Measurements from ENCODE around the gene B3GNT9.

B3GNT9 gene

DNA sequence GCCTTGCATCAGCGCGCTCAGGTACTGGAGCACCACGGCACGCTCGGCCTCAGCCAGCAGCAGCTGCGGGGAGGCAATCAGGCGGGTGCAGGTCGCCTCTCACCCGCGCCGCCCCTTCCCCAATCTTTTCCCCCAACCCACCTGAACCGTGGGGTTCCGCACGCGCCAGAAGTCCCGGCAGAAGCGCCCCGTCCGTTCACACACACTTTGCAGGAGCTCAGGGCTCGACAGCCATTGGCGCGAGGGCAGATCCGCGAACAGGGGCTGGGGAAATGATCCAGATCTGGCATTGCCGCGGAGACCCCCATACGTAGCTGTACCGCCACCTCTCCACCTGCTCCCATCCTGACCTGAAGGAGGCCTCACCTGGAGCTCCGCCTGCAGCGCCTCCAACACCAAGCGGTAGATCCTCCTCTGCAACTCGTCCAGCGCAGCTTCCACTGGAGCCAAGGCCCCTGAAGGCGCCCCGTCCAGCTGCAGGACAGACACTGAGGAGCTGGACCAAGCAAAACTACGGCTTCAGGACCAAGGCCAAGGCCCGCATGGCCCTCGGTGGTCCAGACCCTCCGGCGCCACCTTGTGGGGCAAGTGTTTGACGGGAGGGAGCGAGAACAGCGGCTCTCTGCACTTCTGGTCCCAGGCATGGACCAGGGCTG lies 34.3 kb upstream of the B3GNT9 start:
- peak; percentile 85 for DNase-seq

DNA sequence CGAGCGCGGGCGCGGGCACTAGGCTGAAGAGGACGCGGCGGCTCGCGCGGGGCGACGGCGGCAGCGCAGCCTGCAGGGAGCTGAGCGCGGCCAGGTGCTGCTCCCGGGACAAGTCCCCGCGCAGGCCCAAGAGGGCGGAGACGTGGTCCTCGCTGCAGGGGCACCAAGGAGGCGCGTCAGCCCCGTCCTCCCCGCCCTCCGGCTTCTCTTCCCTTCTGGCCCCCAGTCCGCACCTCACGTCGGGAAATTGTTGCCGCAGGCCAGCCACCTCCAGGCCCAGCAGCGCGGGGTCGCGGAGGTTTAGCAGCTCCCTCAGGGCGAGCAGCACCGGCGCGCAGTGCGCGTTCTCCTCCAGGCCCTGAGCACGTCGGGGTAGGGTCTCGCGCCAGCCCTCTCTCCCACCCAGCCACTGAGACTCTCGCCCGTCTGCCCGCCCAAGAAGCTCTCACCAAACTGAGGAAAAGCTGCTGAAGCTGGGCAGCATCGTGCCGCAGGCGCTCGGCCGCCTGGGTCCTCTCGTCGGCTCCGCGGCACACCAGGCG lies 33.7 kb upstream of the B3GNT9 start:
- DNase-seq = no peak

DNA sequence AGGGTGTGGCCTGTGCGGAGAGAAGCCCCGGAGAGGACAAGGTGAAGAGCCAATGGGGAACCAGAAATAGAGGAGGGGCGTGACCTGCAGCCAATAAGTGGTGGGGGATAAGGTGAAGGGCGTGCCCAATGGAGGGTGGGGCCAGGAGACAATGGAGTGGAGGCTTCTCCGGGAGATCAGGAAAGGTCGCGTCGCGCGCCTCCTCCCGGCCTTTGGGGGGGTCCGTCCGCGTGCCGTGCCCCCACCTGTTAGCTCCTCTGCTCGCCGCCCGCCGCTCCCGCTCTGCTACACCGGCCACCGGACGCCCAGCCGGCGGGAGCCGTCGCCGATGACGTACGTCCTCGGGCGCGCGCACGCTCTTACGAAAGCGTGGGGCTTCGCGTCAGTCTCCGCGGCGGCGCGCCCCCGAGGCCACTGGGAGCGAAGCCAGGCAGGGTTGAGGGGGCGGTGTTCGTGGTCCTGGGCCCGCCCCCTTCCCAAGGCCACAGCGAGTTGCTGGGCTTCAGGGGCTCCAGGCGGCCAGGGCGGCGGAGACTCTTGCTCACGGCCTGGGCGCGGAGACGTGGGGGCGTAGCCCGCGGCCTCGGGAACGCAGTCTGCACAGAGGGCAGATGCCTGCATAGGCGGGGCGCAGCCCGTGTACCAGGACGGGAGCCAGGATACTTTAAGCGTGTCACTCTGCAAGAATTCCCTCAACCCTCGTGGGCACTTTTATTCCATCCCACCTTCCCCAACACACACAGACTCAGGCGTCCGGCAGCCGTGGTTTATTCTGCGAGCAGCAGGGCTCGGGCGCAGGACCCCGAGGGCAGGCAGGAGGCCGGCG lies 33.0 kb upstream of the B3GNT9 start, which contains the start of gene MATCAP1:
TSS of gene MATCAP1 (minus strand) at position 337 of the 826 bp plus-strand sequence. CDS start 3,353 bp downstream, outside the sequence.
- peak; percentile 98 for DNase-seq

DNA sequence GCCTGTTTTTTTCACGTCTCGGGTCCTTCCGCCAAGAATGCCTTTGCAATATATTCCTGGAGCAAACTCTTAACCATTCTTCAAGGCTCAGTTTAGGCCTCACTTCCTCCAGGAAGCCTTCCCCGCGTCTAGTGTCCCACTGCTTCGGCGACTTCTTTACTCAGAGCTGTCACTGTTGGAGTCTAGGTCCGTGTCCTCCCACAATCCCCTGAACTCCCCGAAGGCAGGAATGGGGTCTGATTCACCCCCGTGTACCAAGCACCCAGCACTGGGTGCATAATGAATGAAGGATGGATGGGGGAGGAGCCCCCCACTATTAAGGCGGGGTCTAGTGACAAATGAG lies 32.5 kb upstream of the B3GNT9 start:
- no peak for DNase-seq

DNA sequence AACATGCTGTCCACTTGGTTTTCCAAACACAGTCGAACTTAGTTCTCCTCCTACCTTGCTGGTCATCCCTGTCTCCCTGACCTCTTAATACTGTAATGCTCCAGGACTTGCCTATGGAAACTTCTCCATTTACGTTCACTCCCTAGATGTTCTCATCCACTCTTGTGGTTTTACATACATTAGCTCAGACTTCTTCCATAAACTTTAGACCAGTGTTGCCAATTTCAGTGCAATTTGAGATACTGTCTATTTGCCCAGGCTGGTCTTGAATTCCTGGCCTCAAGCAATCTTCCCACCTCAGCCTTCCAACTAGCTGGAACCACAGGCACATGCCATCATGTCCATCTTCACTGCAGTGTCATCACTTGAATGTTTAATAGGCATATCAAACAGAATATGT lies 31.5 kb upstream of the B3GNT9 start:
- DNase-seq = no peak

DNA sequence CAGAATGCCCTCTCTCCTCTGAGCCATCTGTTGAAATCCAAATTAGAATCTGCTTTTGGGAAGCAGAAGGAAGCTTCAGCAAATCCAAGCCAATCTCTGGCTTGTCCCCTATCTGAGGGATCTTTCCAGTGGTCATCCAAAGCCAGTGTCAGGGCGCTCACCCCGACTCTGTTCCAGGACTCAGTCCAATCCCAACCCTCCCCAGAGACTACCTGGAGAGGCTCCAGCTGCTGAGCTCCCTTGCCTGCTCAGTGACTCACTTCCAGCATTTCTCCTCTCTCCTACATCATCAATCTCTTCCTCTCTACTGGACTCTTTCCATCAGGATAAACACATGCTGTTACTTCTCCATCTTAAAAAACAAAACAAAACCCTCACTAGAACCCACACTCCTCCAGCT lies 30.5 kb upstream of the B3GNT9 start:
- peak; percentile 88 for DNase-seq

DNA sequence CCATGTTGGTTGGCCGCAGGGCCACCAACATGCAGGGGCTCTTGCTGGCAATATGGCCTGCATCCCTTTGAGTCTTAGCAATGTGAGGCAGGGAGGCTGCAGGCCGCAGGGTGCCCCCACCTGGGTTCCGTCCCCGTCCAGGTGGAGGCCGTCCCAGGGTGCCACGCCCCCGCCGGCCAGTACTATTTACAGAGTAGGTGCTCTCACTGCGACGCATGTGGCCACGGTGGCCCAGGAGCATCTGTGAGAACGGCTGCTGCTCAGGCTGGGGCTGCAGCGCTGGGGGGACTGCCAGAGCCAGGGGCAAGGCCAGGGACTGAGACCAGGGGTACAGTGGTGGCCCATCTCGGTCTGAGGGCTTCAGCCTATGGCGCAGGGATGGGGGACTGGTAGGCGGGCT lies 29.4 kb upstream of the B3GNT9 start:
- DNase-seq = no peak

DNA sequence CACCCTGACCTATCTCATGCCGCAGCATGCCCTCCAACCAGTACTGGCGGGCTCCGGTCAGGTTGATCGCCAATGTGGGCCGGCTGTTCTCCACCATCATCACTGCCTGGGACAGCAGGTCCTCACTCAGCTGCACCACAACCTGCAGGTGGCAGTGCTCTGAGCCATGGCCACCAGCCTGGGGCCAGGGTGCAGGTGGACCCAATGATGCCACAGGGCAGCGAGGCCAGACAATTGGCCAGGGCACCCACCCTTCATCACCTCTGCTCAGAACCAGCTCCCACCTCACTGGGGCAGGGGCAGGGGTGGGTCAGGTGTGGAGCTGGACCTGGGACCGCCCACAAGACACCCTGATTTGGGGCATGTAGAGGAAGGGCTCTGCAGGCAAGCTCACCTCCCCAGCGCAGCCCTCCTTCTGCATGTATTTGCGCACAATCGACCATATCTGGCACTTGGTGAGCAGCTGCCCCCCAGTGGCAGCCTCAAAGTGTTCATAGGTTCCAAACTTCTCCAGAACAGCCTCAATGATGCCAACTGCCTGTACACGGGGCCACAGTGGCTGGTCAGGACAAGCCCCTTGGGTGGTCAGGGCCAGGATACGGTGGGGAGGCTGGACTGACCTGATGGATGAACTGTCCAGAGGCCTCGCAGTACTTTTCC lies 28.8 kb upstream of the B3GNT9 start:
- DNase-seq = no peak

DNA sequence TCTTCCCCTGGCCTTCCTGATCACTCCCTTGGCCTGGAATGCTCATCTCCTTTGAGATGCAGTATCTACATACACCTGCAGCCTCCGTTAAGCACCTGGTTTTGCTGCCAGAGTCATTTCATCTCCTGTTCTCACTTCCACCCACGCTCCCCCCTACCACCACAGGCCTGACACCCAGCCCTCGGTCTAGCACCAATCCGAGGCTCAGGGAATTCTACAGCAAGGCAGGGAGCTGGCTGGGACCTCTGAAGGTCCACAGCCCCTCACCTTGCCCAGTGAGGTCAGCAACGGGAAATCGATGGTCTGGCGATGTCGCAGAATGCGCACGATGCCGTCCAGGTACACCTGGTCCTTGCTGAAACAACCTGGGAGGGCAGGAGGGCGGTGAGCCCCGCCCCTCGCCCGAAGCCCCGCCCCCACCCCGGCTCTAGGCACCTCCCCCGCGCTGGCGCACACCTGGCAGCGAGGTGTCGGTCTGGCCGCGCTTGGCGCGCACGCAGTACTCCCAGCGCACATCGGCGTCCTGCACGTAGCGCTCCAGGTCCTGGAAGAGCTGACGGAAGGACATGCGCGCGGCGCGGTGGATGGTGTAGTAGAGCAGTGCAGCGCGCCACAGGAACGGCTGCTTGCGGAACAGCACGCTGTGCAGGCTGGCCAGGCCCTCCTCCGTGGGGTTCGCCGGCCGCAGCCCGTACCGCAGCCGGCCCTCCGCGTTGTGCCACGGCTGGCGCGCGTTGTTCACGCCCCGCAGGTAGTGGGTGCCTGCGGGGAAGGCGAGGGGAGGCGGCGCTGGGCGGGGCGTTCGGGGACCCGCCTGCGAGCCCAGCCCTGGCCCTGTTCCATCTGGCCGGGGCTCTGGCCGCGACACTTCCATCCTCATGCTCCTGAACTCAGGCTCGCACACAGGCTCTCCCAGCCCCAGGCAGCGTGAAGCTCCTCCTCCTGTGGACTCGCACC lies 27.2 kb upstream of the B3GNT9 start:
- DNase-seq = peak; percentile 31

DNA sequence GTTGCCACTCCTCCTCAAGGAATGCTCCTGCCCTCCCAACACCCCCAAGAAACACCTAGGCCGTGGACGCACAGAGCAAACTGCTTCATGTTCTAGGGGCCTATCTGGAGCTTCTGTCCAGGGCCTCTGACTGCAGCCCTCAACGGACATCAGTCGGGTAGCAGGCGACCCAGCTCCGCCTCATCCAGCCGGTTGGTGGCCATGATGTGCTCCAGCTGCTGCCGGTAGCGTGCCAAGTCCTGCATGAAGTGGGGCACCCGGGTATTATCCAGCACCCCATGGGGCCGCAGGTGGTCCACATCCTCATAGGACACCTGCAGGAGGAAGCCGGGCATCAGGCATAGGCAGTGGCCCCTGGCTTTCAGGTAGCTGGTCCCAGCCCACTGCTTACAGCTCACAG lies 25.9 kb upstream of the B3GNT9 start:
- no peak for DNase-seq

DNA sequence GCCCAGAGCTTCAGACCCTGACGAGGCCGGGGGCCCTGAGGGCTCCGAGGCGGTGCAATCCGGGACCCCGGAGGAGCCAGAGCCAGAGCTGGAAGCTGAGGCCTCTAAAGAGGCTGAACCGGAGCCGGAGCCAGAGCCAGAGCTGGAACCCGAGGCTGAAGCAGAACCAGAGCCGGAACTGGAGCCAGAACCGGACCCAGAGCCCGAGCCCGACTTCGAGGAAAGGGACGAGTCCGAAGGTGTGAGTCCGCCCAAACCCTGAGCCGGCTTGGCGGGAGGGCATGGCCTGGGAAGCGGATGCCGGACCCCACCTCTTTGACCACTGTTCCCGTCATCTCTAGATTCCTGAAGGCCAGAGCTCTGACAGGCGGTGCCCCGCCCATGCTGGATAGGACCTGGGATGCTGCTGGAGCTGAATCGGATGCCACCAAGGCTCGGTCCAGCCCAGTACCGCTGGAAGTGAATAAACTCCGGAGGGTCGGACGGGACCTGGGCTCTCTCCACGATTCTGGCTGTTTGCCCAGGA lies 24.0 kb upstream of the B3GNT9 start:
- DNase-seq = no peak

DNA sequence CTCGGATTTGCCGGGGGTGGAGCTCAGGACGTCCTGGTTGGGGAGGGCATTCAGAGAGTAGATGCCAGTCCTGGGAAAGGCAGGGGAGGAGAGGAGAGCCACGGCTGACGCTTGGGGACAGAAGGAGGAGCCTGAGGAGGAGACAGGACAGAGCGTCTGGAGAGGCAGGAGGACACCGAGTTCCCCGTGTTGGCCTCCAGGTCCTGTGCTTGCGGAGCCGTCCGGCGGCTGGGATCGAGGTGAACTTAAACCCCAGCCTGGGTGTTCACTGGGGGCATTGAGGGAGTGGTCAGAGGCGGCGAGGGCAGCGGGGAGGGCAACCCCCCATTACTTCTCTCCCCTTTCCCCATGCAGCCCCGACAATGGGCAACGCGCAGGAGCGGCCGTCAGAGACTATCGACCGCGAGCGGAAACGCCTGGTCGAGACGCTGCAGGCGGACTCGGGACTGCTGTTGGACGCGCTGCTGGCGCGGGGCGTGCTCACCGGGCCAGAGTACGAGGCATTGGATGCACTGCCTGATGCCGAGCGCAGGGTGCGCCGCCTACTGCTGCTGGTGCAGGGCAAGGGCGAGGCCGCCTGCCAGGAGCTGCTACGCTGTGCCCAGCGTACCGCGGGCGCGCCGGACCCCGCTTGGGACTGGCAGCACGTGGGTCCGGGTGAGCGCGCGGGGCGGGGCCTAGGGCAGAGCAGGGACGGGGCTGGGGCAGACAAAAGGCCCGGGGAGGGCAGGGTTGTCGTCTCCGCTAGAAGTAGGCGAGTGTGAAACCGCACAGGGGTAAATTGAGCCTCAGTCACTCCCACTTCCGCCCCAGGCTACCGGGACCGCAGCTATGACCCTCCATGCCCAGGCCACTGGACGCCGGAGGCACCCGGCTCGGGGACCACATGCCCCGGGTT lies 23.3 kb upstream of the B3GNT9 start:
- peak; percentile 72 for DNase-seq

DNA sequence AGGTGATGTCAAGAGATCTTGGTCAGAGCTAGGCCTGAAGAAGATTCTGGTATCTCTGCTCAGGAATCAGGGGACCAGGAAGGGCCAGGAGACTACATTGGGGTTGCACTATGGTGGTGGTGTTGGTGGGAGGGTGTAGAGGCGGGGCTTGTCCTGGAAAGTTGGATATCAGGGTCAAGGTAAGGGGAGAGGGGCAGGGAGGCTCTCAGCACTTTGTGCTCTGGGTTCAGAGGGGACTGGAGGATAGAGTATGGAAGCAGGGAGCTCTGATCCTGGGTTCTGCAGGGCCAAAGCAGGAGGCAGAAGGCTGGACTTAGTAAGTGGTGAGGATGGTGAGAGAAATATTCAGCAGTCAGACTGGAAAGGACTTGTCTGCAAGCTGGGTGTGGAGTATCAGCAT lies 22.5 kb upstream of the B3GNT9 start:
- no peak for DNase-seq

DNA sequence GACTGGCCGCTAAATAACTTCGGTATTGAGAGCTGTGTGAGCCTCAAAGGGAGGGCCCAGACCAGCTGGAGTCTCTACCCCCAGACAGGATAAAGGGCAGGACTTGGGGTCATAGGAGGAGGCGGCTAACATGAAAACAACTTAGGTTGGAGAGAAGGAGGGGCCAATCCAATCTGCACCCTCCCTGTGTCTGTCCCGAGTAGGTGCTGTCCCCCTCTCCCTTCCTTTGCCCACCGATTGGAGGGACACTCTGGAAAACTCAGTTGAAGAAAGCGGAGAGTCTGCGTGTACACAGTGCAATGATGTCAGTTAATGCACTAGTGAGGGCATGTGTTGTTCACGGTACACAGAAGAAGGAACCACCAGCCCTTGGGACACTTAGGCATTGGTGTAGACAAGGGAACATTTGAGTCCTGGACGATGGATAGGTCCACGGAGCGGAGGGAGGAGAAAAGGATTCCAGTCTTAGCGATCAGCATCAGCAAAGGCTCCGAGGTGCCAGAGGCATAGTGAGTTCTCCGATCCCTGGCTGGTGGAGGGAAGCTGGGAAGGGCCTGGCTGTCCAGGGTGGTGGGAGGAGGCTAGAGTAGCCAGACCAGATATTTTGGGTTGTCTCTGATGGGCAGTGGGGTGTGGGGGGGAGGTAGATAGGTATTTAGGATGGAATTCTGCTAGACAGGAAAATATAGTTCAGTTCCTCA lies 20.3 kb upstream of the B3GNT9 start:
- DNase-seq = no peak

DNA sequence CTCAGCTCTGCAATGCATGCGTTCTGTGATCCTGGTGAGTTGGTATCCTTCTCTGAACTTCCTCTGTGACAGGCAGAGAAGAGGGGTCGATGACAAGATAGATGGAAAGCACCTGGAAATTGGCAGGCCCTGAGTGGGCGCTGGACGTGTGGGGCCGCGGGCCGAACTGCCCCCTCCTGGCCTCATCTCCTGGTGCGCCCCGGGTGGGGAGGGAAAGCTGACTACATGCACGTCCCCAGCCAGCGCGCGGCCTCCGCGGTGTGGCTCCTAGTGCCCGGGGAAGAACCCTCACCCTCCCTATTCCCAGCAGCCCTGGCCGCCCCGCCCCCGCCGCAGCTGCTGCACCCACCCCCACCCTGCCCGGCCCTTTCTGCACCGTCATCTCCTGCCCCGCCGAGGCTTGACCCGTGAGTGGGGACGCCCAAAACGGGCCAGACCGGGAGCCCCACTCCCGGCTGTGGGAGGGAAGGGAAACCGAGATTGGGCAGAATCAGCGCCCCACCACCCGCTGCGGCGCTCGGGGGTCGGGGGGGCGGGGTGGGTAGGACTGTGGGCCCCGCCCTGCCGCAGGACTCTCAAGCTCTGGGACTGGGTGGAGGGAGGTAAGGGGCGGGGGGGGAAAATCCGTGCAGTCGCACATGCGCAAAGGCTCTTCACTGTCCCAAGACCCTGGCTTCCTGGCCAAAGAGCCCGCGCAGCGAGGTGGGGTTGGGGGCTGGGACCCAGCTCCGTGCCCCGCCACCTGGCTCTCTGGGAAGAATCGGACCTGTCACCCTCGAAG lies 19.6 kb upstream of the B3GNT9 start, which contains the start of gene NOL3:
TSS of gene NOL3 (plus strand) at position 371 of the 781 bp plus-strand sequence.
- peak; percentile 84 for DNase-seq

DNA sequence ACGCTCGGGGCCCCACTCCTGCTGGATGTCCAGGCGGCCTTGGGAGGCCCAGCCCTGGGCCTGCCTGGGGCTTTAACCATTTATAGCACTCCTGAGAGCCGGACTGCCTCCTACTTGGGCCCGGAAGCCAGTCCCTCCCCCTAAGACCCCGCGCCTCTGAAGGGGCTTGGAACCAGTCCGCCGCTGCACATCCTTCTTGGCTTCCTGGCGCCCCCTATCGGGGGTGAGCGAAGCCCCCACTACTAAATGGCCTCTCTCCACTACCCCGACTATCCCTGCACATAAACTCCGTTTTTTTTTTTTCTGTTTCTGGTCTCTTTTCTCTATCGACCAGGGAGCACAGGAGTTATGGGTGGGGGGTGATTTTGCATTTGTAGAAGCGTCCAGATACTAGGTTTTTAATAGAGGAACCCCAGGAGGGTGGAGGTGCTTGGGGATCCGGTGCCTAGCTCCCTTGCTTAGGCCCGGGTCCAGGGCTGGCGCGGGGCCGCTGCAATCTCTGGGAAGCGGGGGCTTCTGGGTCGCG lies 18.9 kb upstream of the B3GNT9 start:
- peak; percentile 44 for DNase-seq

DNA sequence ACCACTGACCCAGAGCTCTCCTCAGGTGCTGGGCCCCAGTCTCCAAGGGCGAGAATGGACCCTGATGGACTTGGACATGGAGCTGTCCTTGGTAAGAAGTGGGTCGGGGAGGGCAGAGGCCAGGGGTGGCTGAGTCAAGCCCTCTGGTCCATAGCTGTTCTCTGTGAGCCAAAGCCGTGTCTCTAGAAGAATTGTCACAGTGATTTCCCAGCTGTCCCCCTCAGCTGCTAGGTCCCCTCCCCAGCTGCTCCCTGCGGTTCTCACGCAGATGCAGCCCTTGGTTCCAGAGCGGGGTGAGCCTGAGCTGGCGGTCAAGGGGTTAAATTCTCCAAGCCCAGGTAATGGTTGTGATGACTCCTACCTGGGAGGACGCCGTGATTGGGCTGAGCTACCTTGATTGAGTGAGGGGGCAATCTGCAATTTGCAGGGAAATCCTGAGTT lies 18.2 kb upstream of the B3GNT9 start:
- no peak for DNase-seq

DNA sequence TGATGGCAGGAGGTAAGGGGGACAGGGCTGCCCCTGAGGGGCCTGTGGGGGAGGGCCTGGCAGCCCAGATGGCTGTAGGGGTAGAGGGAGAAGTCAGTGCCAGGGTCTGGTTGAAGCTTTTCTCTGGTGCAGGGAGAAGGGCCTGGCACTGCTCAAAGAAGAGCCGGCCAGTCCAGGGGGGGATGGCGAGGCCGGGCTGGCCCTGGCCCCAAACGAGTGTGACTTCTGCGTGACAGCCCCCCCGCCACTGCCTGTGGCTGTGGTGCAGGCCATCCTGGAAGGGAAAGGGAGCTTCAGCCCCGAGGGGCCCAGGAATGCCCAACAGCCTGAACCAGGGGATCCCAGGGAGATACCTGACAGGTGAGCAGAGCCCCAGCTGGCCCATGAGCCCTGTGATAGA lies 16.8 kb upstream of the B3GNT9 start:
- DNase-seq = no peak

DNA sequence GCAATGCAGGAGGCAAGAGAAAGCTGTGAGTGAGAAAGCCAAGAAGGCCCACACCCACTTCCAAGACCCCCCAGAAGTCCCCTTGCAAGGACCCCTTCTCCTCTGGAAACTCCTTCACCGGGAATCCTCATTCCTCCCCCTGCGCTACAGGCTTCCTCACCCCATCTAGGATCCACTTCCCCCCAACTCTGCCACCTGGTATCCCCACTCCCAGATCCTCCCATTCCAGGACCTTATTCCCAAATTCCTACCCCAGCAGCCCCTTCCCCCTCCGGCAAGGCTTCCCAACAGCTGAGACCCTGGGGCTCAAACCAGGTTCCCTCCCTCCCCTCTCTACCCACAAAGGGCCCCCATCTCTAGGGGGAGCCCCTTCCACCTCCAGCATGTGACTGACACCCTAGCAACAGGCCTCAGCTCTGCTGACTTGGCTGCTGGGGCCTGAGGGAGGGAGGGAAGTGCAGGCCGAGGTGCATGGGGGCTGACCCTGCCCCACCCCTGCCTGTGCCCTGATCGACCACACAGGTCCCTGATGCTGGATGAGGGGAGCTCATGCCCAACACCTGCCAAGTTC lies 15.9 kb upstream of the B3GNT9 start:
- no peak for DNase-seq
